ENCODE results near the gene ENTPD8.

The ENTPD8 gene

DNA sequence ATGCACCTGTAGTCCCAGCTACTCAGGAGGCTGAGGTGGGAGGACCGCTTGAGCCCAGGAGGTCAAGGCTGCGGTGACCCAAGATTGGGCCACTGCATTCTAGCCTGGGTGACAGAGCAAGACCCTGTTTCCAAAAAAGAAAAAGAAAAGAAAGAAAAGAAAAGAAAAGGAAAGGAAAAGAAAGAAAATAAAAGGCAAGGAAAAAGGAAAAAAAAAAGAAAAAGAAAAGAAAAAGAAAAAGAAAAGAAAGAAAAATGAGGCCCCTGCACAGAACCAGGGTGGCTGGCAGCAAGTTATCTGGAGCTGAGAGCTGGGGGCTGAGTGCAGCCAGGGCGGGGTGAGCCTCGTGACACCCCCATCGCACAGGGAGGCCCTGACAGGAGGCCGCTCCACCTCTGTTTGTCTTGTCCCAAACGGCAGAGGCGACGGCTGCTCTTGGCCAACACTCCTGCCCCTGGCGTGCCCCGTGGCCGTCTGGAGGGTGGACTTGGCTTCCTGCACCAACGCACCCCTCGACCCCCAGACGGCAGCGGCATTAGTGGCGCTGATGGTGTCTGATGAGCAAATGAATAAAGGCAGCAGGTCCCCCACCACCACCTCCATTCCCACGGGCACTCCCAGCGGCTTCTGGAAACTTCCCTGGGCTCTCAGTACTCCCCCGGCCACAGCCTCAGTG lies 34.9 kb downstream of the ENTPD8 start:
- DNase-seq (ENCODE audit: insufficient read length, low spot score) (no peak), FAIRE-seq (no peak)

DNA sequence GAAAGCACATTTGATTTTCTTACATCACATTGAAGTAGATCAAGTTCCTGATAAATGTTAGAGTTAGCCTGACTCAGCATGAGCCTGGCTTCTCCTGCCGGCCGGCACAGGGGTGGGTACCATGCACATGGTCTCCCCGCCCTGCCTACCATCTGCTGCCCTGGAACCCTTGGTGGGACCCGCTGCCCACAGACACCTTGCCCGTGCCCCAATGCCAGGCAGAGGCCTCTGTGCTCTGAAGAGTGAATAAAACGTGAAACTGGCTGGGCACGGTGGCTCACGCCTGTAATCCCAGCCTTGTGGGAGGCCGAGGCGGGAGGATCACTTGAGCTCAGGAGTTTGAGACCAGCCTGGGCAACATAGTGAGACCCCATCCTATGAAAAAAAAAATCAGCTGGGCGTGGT lies 35.5 kb downstream of the ENTPD8 start:
- no peak for TF ChIP-seq POLR2A (IDR thresholded peaks at IDR 0.05; ENCODE audit: low read depth, low read length)
- no peak for DNase-seq (ENCODE audit: insufficient read length, low spot score)
- peak; percentile 64 for FAIRE-seq

More for the DNA sequence above, 34.9 kb downstream of the ENTPD8 start:
- TF ChIP-seq POLR2A (IDR thresholded peaks at IDR 0.05; ENCODE audit: low read depth, low read length) = no peak

DNA sequence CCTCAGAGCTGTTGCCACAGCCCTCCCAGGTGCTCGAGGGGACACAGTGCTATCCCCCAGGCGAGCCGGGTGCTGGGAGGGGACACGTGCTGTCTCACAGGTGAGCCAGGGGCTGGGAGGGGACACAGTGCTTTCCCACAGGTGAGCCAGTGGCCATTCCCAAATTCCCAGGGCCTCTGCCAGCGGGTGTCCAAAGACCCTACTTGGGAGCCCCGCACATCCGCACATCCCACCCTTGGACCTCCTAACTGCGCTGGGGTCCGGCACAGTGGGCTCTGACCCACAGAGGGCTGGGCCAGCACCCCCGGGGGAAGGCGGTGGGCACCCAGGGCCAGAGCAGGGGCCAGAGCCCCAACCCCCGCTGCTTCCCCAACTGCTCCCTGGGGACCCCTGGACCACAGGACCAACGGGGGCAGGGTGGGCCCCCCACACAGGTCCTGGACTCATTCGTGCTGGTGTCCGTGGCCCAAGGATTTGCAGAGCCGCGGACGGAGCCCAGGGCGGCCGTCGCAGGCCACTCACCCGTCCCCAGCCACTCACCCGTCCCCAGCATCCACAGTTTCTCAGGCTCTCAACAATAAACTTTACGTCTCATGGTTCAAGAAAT lies 36.1 kb downstream of the ENTPD8 start:
- no peak for FAIRE-seq
- DNase-seq (ENCODE audit: insufficient read length, low spot score) = no peak
- TF ChIP-seq POLR2A (IDR thresholded peaks at IDR 0.05; ENCODE audit: low read depth, low read length) = no peak

DNA sequence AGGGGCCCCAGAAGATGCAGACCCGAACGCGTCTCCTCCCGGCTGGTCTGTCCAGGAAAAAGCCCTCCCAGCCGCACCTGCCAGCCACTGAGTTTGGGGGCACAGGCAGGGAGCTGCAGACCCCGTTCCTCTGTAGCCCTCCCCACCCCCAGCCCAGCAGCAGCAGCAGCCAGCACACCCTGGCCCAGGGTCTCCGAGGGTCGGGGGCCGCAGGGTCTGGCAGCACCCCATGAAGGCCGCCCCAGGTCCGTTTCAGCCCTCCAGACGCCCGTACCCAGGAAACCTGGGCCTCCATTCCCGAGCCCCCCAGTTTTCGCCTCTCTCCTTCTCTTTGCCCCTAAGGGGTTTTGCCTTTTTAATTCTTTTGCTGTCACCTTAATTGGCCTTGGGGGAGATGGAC lies 37.9 kb downstream of the ENTPD8 start:
- no peak for DNase-seq (ENCODE audit: insufficient read length, low spot score)
- no peak for TF ChIP-seq POLR2A (IDR thresholded peaks at IDR 0.05; ENCODE audit: low read depth, low read length)
- no peak for FAIRE-seq

DNA sequence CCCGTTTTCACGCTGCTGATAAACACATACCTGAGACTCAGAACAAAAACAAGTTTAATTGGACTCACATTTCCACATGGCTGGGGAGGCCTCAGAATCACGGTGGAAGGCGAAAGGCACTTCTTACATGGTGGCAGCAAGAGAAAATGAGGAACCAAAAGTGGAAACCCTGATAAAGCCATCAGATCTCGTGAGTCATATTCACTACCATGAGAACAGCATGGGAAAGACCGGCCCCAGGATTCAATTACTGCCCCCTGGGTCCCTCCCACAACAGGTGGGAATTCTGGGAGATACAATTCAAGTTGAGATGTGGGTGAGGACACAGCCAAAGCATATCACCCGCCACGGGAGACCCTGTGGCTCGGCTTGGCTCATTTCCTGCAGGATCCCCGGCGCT lies 38.4 kb downstream of the ENTPD8 start:
- TF ChIP-seq POLR2A (IDR thresholded peaks at IDR 0.05; ENCODE audit: low read depth, low read length) = no peak
- DNase-seq (ENCODE audit: insufficient read length, low spot score) (no peak), FAIRE-seq (no peak)

DNA sequence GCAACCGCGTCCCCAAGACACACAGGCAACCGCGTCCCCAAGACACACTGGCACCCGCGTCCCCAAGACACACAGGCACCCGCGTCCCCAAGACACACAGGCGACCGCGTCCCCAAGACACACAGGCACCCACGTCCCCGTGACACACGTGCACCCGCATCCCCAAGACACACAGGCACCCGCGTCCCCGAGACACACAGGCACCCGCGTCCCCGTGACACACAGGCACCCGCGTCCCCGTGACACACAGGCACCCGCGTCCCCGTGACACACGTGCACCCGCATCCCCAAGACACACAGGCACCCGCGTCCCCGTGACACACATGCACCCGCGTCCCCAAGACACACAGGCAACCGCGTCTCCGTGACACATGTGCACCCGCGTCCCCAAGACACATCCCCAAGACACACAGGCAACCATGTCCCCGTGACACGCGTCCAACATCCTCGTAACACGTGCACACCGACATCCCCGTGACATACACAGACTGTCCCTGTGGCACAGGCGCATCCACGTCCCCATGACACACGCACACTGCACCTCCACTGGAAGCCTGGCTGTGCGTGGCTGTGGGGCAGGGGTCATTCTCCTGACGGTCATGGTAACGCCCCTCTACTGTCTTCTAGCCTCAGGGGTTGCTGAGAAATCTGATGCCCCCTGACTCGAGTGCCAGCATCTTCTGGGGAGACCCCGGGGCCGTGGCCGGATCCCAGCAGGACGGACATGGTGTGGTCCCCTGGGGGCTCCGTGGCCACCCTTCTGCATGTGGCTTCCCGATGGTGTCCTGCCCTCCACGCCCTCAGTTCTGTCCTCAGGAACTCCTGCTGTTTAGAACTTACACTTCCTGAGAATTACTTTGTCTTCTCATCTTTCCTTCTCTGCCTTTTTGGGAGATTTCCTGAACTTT lies 42.3 kb downstream of the ENTPD8 start:
- DNase-seq (ENCODE audit: insufficient read length, low spot score) (no peak), FAIRE-seq (no peak)
- no peak for TF ChIP-seq POLR2A (IDR thresholded peaks at IDR 0.05; ENCODE audit: low read depth, low read length)

DNA sequence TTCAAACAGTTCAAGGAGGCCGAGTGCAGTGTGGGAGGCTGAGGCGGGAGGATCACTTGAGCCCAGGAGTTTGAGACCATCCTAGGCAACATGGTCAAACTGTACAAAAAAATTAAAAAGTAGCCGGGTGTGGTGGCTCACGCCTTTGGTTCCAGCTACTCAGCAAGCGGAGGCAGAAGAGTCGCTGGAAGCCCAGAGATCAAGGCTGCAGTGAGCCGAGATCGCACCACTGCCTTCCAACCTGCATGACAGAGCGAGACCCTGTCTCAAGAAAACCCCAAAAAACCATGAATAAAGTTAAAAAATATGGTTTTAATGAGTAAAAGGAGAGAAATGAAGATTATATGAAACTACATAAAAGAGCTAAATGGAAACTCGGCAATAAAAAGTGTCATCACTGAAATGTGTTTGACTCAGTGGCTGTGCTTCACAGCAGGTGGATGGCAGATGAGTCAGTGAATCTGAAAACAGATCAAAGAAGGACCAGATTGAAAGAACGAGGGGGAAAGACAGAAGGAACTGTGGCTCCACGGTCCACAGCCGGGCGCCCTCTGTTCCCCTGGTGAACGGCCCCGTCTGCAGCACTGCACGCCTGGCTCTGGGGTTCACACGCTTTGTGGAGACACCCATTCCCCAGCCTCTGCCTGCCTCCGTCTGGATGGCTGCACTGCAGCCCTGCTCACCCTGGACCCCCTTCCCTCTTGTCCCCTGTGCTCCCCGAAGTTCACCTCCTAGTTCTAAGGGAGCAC lies 43.3 kb downstream of the ENTPD8 start:
- no peak for DNase-seq (ENCODE audit: insufficient read length, low spot score)

DNA sequence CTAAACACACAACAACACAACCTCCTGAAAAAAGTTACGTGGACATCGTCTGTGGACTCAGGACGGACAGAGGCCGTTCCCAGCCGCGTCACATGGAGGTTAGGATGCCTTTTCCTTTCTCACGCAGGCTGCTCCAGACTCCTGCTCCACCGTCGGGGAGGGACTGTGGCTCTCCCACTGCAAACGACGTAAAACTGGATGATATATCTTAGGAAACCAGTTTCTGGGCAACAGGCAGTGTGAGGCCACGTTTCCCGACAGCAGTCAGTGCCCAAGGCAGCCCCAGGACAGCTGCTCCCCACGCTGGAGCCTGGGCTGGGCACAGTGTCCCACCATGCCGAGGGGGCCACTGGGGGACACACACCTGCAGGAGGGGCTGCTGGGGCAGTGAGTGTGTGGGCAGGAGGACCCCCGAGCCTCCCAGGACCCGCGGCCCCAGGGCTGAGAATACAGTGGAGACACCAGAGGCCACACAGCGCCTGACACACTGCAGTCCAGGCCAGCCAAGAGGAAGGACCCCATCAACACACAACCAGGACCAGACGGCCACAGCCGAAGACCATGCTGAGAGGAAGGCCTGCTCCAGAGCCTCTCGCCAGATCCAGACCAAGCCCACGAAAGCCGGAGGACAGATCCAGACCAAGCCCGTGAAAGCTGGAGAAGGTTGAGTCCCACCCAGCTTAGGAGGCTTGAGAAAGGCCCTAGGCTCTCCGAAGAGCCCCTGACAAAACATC lies 44.4 kb downstream of the ENTPD8 start:
- no peak for DNase-seq (ENCODE audit: insufficient read length, low spot score)
- FAIRE-seq = no peak
- TF ChIP-seq POLR2A (IDR thresholded peaks at IDR 0.05; ENCODE audit: low read depth, low read length) = no peak

More for the DNA sequence above, 43.3 kb downstream of the ENTPD8 start:
- TF ChIP-seq POLR2A (IDR thresholded peaks at IDR 0.05; ENCODE audit: low read depth, low read length) = no peak
- FAIRE-seq = no peak

DNA sequence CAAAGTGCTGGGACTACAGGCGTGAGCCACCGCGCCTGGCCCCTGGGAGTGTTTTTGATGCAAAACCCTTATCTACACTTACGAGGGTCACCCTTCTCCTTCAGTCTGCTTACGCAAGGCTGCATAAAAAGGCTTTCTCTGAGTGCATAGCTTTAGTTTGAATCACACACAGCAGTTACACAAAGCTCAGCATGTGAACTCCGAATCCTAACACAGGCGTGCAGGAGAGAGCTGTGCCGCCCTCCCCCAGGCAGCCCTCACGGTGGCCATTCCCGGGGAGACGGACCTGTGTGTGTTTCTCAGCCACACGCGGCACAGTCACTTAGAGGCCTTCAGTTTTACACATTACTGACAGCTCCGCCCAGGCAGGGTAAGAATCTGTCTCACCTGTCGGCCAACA lies 44.9 kb downstream of the ENTPD8 start:
- FAIRE-seq (peak; percentile 94), DNase-seq (ENCODE audit: insufficient read length, low spot score) (peak; percentile 91)
- TF ChIP-seq POLR2A (IDR thresholded peaks at IDR 0.05; ENCODE audit: low read depth, low read length) = no peak

DNA sequence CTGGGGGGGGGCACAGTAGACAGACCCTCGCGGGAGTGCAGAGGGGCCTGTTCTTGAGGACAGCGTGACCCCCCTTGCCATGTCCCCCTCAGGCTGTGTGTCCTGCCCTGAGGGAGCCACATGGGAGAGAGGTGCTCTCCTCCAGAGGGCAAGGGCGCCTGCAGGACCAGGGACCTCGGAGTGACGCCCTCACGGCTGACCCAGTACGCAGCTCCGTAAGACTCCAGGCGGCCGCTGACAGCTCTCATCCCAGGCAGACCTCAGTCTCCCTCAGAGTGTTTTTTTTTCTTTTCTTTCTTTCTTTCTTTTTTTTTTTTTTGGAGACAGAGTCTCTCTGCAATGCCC lies 45.5 kb downstream of the ENTPD8 start:
- FAIRE-seq (no peak), DNase-seq (ENCODE audit: insufficient read length, low spot score) (no peak)
- no peak for TF ChIP-seq POLR2A (IDR thresholded peaks at IDR 0.05; ENCODE audit: low read depth, low read length)

DNA sequence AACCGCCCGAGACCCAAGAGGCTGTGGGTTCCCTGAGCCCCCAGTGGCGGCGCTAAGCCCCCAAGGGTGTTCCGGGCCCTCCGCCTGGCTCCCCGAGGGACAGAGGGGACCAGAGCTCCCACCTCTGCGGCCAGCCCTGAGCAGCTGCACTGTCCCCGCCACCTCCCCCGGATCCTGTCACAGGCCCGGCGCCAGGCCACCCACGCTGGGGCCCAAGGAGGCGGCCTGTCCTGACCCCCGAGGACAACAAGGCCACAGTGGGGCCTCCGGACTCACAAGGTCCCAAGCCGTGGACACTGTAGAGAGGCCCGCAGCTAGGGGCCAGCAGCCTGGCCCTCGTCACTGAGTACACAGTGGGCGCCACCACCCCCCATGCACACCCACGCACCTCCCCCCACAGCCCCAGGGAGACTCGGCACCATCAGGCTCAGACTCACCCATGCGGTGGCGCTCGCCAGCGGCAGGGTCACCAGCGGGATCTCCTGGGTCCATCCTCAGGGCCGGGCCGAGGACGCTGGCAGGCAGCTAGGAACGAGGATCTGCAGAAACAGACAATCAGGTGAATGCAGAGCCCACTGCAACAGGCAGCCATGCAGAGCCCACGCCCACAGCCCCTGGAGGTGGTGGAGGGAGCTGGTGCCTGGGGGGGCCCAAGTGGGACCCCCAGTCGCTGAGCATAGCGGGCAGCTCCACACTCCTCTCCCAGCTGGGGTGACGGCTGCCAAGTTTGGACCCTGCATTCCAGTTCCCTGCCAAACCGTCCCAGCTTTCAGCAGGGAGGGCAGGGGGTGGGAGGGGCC lies 46.1 kb downstream of the ENTPD8 start:
- FAIRE-seq = no peak
- DNase-seq (ENCODE audit: insufficient read length, low spot score) = no peak
- TF ChIP-seq POLR2A (IDR thresholded peaks at IDR 0.05; ENCODE audit: low read depth, low read length) = no peak

Measured in H54 (cell line).